Endothelial cell (in vitro differentiated cells): ENCODE results near the gene EFNA4. TPM values are rescaled to one million over a fixed set of nuclear protein-coding genes. Genes with fewer than 3 reads are reported as not detected.

Experiments used
- DNase-seq: peaks from one replicate; pipeline ENCODE4 v3.0.0; 2021; ENCODE audit warnings: low spot score
- H3K27ac Mint-ChIP-seq: one replicate; pipeline ENCODE4 v1.8.0; 2021; ENCODE audit warnings: mixed read lengths, inconsistent platforms; ENCODE audit not compliant: unreplicated experiment
- H3K27me3 Mint-ChIP-seq: one replicate; pipeline ENCODE4 v1.8.0; 2021; ENCODE audit warnings: mild to moderate bottlenecking, moderate library complexity, mixed read lengths, inconsistent platforms; ENCODE audit not compliant: unreplicated experiment
- H3K36me3 Mint-ChIP-seq: one replicate; pipeline ENCODE4 v1.8.0; 2021; ENCODE audit warnings: mild to moderate bottlenecking, low read depth, mixed read lengths, inconsistent platforms; ENCODE audit not compliant: unreplicated experiment
- H3K4me1 Mint-ChIP-seq: one replicate; pipeline ENCODE4 v1.8.0; 2021; ENCODE audit warnings: mild to moderate bottlenecking, mixed read lengths, inconsistent platforms; ENCODE audit not compliant: unreplicated experiment
- H3K4me3 Mint-ChIP-seq: one replicate; pipeline ENCODE4 v1.8.0; 2021; ENCODE audit warnings: mild to moderate bottlenecking, mixed read lengths, inconsistent platforms; ENCODE audit not compliant: unreplicated experiment
- H3K9me3 Mint-ChIP-seq: one replicate; pipeline ENCODE4 v1.8.0; 2021; ENCODE audit warnings: mixed read lengths, inconsistent platforms; ENCODE audit not compliant: unreplicated experiment
- CTCF ChIP-seq: fragments of 200-600 bp; sonication (generic); IDR thresholded peaks from one replicate; pipeline ENCODE4 v1.5.0; 2021; ENCODE audit warnings: antibody characterized with exemption; ENCODE audit not compliant: unreplicated experiment
- total RNA-seq: library from RNA; stranded (reverse); fragmentation: NEBNext Ultra II Directional; extraction: Animal tissue kit (Norgen Biotek cat#: 25700); gene quantifications from one replicate; pipeline ENCODE4 v1.2.1, GENCODE V29; 2021; ENCODE audit not compliant: unreplicated experiment

The EFNA4 gene
- total RNA-seq, 1 donor from 2014 or later: 25.2 TPM

GRCh38 chr1:155092641-155093040, 29.1 kb downstream of the EFNA4 start:
- TF ChIP-seq CTCF: no peak
- Mint-ChIP-seq H3K27me3 (peaks cover 12% of the 10 kb centered on the region), H3K36me3 (peaks cover 8% of the 10 kb centered on the region), H3K4me3 (peak overlapping the region; percentile 33), H3K27ac (no peak overlapping the region), H3K9me3 (no peaks in the 10 kb centered on the region), H3K4me1 (peaks cover 25% of the 10 kb centered on the region)
- no peak for DNase-seq

DNA sequence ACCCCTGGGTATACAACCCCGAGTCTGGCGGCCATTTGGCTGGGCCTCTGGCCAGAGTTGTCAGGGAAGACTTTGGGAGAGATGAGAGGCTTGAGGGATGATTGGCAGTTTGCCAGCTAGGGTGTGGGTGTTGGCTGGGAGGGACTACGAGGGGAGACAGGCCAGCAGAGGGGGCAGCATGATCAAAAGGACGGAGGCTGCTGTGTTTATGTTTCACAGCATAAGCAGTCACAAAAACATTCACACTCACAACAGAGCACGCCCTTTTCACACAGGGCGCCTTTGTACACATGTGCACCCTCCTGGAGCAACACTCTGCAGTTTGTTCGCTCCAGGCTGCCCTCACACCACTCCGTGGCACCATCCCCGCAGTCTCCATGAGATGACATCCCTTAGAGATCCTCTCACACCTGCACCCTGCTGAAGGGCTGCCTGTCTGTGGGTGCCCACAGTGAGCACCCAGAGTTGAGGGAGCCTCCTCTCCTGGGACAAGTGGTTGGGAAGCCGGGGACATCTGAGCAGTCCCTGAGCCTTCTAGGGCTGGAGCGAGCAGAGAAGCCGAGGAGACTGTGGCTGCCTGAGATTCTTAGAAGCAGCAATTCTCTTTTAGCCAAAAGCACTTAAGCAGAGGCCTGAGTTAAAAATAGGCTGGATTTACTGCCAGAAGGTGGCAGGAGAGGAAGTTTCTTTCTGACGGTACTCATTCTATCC, 30.5 kb downstream of the EFNA4 start:
- Mint-ChIP-seq H3K4me3 (no peak overlapping the region), H3K4me1 (peaks cover 23% of the 10 kb centered on the region), H3K27me3 (peaks cover 10% of the 10 kb centered on the region), H3K9me3 (no peaks in the 10 kb centered on the region), H3K27ac (no peak overlapping the region), H3K36me3 (peaks cover 5% of the 10 kb centered on the region)
- no peak for TF ChIP-seq CTCF
- no peak for DNase-seq

DNA sequence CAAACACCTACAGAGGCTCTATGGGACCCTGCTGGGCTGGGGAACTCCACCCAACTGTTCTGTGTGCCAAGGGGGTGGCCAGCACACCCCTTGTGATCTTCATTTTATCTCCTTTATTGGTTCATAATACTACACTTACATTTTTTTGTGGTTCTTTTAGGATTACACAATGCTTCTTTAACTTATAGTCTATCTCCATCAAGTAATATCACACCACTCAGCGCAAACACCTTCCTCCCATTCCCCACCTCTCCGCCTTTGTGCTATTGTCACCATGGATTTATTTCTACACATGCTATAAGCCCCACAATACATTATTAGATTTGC, 31.0 kb downstream of the EFNA4 start:
- TF ChIP-seq CTCF: no peak
- Mint-ChIP-seq H3K4me3 (peak overlapping the region; percentile 39), H3K27me3 (peaks cover 10% of the 10 kb centered on the region), H3K4me1 (peaks cover 23% of the 10 kb centered on the region), H3K9me3 (no peaks in the 10 kb centered on the region), H3K36me3 (peaks cover 5% of the 10 kb centered on the region), H3K27ac (no peak overlapping the region)
- DNase-seq: no peak

GRCh38 chr1:155099331-155099730, 35.8 kb downstream of the EFNA4 start:
- TF ChIP-seq CTCF: no peak
- H3K4me1 Mint-ChIP-seq: peaks cover 5% of the 10 kb centered on the region
- H3K27me3 Mint-ChIP-seq: peaks cover 3% of the 10 kb centered on the region
- no peak for DNase-seq
- no peak overlapping the region for H3K4me3 Mint-ChIP-seq
- no peak overlapping the region for H3K27ac Mint-ChIP-seq
- H3K9me3 Mint-ChIP-seq: no peaks in the 10 kb centered on the region
- H3K36me3 Mint-ChIP-seq: no peaks in the 10 kb centered on the region

GRCh38 chr1:155103325-155103724, 39.8 kb downstream of the EFNA4 start:
- DNase-seq: no peak
- no peak overlapping the region for H3K27ac Mint-ChIP-seq

More at GRCh38 chr1:155103325-155103724, 39.8 kb downstream of the EFNA4 start:
- Mint-ChIP-seq H3K4me1 (peaks cover 17% of the 10 kb centered on the region), H3K4me3 (no peak overlapping the region), H3K36me3 (no peaks in the 10 kb centered on the region), H3K27me3 (peaks cover 5% of the 10 kb centered on the region), H3K9me3 (no peaks in the 10 kb centered on the region)
- TF ChIP-seq CTCF: no peak
